Erythroblast (primary cell): ENCODE measurements around the gene RHEBL1.

Experiments used
- DNase-seq, 2 experiments: peaks; one replicate each; lab custom pipeline; 2025; lab: John Stamatoyannopoulos, UW
- GATA1 ChIP-seq: IDR thresholded peaks from 2 replicates; pipeline ENCODE4 v1.6.1; 2011; ENCODE audit warnings: low read depth, mild to moderate bottlenecking, control low read depth, low read length, moderate library complexity
- POLR2A ChIP-seq: IDR thresholded peaks from 2 replicates; pipeline ENCODE4 v1.6.1; 2011; ENCODE audit warnings: mild to moderate bottlenecking, low read length

The RHEBL1 gene

GRCh38 chr12:49041881-49042484 is 27.8 kb downstream of the RHEBL1 start:
- TF ChIP-seq POLR2A (no peak), GATA1 (no peak)

GRCh38 chr12:49041036-49041880 is 28.5 kb downstream of the RHEBL1 start:
- DNase-seq: no peak
- TF ChIP-seq POLR2A (no peak), GATA1 (no peak)

More at GRCh38 chr12:49041881-49042484, 27.8 kb downstream of the RHEBL1 start:
- no peak for DNase-seq

- no peak for TF ChIP-seq POLR2A
- no peak for DNase-seq
Measured at GRCh38 chr12:49040364-49040855, 29.4 kb downstream of the RHEBL1 start.

GRCh38 chr12:49039421-49040363 is 30.1 kb downstream of the RHEBL1 start:
- no peak for TF ChIP-seq GATA1
- no peak for TF ChIP-seq POLR2A
- no peak for DNase-seq

DNA sequence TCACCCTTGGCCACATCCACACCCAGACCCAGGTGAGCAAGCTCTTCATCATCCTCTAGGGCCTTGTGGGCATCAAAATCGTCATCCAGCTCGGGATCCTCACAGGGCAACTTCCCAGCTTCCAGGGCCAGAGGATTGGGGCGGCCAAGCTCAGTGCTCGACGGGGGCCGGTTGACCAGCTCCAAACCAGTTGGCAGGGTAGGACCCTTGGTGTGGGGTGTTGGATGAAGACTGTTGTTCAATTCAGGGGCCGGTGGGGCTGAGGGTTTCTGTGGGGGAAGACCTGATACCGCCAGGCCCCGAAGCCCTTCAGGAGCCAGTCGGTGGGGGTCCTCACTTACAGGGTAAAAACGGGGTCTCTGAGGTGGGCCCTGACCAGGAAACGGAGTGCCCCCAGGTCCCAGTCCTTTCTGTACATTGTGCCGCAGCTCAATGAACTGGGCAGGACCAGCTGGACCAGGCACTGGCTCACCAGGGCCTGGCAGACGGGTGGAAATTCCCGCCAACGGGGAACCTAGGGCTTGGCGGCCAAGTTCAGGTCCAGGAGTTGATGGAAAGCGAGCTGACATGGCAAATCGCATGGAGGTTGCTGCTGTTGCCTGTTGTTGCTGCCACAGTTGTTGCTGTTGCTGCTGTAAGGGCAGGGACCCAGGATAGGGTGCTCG is 31.4 kb downstream of the RHEBL1 start:
- no peak for TF ChIP-seq GATA1
- no peak for DNase-seq

GRCh38 chr12:49037947-49038237 is 31.9 kb downstream of the RHEBL1 start:
- no peak for DNase-seq
- TF ChIP-seq POLR2A: no peak
- TF ChIP-seq GATA1: no peak

- DNase-seq: no peak
- TF ChIP-seq POLR2A (no peak), GATA1 (no peak)
Measured at GRCh38 chr12:49037111-49037946, 32.5 kb downstream of the RHEBL1 start.

GRCh38 chr12:49036029-49036428 is 33.8 kb downstream of the RHEBL1 start:
- TF ChIP-seq GATA1: no peak
- DNase-seq: no peak

DNA sequence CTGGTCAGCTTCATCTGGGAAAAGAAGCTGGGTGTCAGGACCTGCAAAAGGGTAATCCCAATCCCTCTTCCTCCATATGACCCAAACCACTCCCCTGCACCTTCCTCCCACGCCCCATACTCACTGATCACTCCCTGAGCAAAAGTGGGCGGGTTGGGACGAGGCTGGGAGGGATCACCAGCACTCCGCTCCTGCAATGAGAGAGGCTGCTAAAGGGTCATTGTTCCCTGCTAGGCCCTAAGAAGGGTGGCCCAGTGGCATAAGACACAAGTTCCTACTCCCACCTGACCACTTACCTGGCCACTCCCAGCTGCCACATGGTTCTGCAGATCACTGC is 35.5 kb downstream of the RHEBL1 start:
- no peak for TF ChIP-seq GATA1

GRCh38 chr12:49033611-49034285 is 36.0 kb downstream of the RHEBL1 start:
- no peak for DNase-seq
- TF ChIP-seq POLR2A (no peak), GATA1 (no peak)

More for the DNA sequence above, 35.5 kb downstream of the RHEBL1 start:
- DNase-seq: no peak

DNA sequence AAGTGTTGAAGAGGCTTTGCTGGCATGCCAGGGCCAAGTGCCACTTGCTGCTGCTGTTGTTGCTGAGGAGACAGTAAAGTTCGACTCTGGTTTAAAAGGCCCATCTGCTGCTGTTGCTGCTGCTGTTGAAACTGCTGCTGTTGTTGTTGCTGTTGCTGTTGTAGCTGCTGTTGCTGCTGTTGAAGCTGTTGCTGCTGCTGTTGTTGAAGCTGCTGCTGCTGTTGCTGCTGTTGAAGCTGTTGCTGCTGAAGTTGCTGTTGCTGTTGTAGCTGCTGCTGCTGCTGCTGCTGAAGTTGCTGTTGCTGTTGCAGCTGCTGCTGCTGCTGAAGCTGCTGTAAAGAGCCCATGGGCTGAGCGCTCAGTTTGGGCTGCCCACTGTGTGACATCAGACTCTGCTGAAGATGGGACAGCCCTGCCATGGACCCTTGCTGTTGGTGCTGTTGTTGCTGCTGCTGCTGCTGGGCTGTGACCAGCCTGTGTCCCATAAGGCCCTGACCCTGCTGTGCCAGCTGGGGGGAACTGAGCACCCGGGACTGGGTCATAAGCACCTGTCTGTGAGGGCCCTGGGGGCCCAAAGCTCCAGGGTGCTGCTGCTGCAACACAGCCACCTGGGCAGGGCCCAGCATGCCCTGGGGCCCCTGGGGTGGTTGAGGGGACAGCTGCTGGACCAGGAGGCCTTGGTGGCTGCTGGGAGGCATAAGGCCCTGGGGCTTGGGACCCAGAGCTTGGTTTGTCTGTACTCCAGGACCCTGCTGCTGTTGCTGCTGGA is 36.9 kb downstream of the RHEBL1 start:
- no peak for DNase-seq
- no peak for TF ChIP-seq POLR2A
- TF ChIP-seq GATA1: no peak
